OCI-LY7 (cell line): ENCODE results near the gene ZNF783.

Source experiments
- CTCF ChIP-seq: fragments of 200-600 bp; sonication (generic); conservative IDR thresholded peaks from 2 replicates; pipeline ENCODE4 v1.5.1; 2014; ENCODE audit warnings: mild to moderate bottlenecking, antibody characterized with exemption, low read length, moderate library complexity, mixed read lengths
- EZH2phosphoT487 ChIP-seq: fragments of 200-600 bp; sonication (generic); IDR thresholded peaks from 2 replicates; pipeline ENCODE4 v1.6.1; 2018; ENCODE audit warnings: low read depth, borderline replicate concordance, mild to moderate bottlenecking, mixed run types, antibody characterized with exemption, low read length, moderate library complexity, mixed read lengths

- TF ChIP-seq CTCF, result no peak
- no peak for TF ChIP-seq EZH2phosphoT487
Measured at GRCh38 chr7:149253665-149254064, 8.3 kb upstream of the ZNF783 start.
